Loucy (cell line): ENCODE results near the gene MATR3.
A peak's percentile ranks its signal among the peaks of the same experiment; 100 is the strongest.
"Not testable (repeated sequence)": the region's sequence is repeated elsewhere in the genome, so short reads cannot be mapped to it uniquely, and the experiment has no call there.

Source experiments
- H2AFZ ChIP-seq: fragments of 200-600 bp; sonication (generic); 2 replicates; pipeline ENCODE4 v1.6.0; 2016; ENCODE audit warnings: antibody characterized with exemption, mild to moderate bottlenecking, low read length, moderate library complexity
- H3F3A ChIP-seq: fragments of 200-600 bp; 2 replicates; pipeline ENCODE4 v1.6.0; 2016; ENCODE audit warnings: antibody characterized with exemption, low read depth, mild to moderate bottlenecking
- H3K27me3 ChIP-seq: fragments of 200-600 bp; sonication (generic); 2 replicates; pipeline ENCODE4 v1.6.1; 2014; ENCODE audit warnings: low read length, mild to moderate bottlenecking; ENCODE audit not compliant: insufficient read depth, poor library complexity, severe bottlenecking
- H3K36me3 ChIP-seq: fragments of 200-600 bp; sonication (generic); 2 replicates; pipeline ENCODE4 v1.6.1; 2016; ENCODE audit warnings: low read length; ENCODE audit not compliant: insufficient read depth
- H3K4me1 ChIP-seq: fragments of 200-600 bp; sonication (generic); 2 replicates; pipeline ENCODE4 v1.5.1; 2014; ENCODE audit warnings: low read length, mild to moderate bottlenecking; ENCODE audit not compliant: insufficient read depth, poor library complexity, severe bottlenecking
- H3K4me2 ChIP-seq: fragments of 200-600 bp; sonication (generic); 2 replicates; pipeline ENCODE4 v1.6.0; 2014; ENCODE audit warnings: antibody characterized with exemption, low read length, low read depth, mild to moderate bottlenecking; ENCODE audit not compliant: poor library complexity, severe bottlenecking
- H3K4me3 ChIP-seq: fragments of 200-600 bp; sonication (generic); 2 replicates; pipeline ENCODE4 v1.5.1; 2014; ENCODE audit warnings: low read length, mild to moderate bottlenecking, mixed read lengths; ENCODE audit not compliant: poor library complexity, severe bottlenecking
- H3K79me2 ChIP-seq: fragments of 200-600 bp; sonication (generic); 2 replicates; pipeline ENCODE4 v1.6.1; 2014; ENCODE audit warnings: low read length; ENCODE audit not compliant: insufficient read depth
- H3K9ac ChIP-seq: fragments of 200-600 bp; sonication (generic); 2 replicates; pipeline ENCODE4 v1.6.0; 2014; ENCODE audit warnings: mild to moderate bottlenecking, low read depth, low read length, moderate library complexity; ENCODE audit not compliant: poor library complexity, severe bottlenecking
- H3K9me2 ChIP-seq: fragments of 200-600 bp; sonication (generic); replicated peaks from 2 replicates; pipeline ENCODE4 v1.6.1; 2016; ENCODE audit warnings: low read depth, low read length, mixed read lengths
- H3K9me3 ChIP-seq: fragments of 200-600 bp; sonication (generic); 2 replicates; pipeline ENCODE4 v1.6.1; 2014; ENCODE audit warnings: mild to moderate bottlenecking, antibody characterized with exemption, low read length, low read depth; ENCODE audit not compliant: insufficient read depth
- H4K20me1 ChIP-seq: fragments of 200-600 bp; sonication (generic); 2 replicates; pipeline ENCODE4 v1.6.0; 2014; ENCODE audit warnings: antibody characterized with exemption, low read length, mild to moderate bottlenecking; ENCODE audit not compliant: insufficient read depth, poor library complexity, severe bottlenecking
- EZH2phosphoT487 ChIP-seq: fragments of 200-600 bp; IDR thresholded peaks from 2 replicates; pipeline ENCODE4 v1.6.1; 2018; ENCODE audit warnings: antibody characterized with exemption, mild to moderate bottlenecking, moderate library complexity, borderline replicate concordance
- TF ChIP-seq, protein P1 (sequence below): fragments of 200-600 bp; sonication (generic); conservative IDR thresholded peaks from 2 replicates; pipeline ENCODE4 v1.5.1; 2014; ENCODE audit warnings: mild to moderate bottlenecking, antibody characterized with exemption, low read length

The MATR3 gene

GRCh38 chr5:139268364-139269202 lies 25.0 kb upstream of the MATR3 start:
- Histone ChIP-seq H4K20me1 (peaks cover 7% of the 10 kb centered on the region), H3K9me2 (no peaks in the 10 kb centered on the region), H3K9ac (no peak overlapping the region), H2AFZ (no peak overlapping the region; the same call in 1 of the 2 replicates), H3K79me2 (no peaks in the 10 kb centered on the region), H3K27me3 (no peaks in the 10 kb centered on the region), H3K4me1 (peaks cover 32% of the 10 kb centered on the region), H3K4me2 (no peak overlapping the region), H3K36me3 (no peaks in the 10 kb centered on the region), H3K9me3 (no peaks in the 10 kb centered on the region), H3K4me3 (no peak overlapping the region), H3F3A (peaks cover 3% of the 10 kb centered on the region; the same call in 1 of the 2 replicates)
- TF ChIP-seq, protein P1, sequence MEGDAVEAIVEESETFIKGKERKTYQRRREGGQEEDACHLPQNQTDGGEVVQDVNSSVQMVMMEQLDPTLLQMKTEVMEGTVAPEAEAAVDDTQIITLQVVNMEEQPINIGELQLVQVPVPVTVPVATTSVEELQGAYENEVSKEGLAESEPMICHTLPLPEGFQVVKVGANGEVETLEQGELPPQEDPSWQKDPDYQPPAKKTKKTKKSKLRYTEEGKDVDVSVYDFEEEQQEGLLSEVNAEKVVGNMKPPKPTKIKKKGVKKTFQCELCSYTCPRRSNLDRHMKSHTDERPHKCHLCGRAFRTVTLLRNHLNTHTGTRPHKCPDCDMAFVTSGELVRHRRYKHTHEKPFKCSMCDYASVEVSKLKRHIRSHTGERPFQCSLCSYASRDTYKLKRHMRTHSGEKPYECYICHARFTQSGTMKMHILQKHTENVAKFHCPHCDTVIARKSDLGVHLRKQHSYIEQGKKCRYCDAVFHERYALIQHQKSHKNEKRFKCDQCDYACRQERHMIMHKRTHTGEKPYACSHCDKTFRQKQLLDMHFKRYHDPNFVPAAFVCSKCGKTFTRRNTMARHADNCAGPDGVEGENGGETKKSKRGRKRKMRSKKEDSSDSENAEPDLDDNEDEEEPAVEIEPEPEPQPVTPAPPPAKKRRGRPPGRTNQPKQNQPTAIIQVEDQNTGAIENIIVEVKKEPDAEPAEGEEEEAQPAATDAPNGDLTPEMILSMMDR = peak; percentile 44
- no peak for TF ChIP-seq EZH2phosphoT487

DNA sequence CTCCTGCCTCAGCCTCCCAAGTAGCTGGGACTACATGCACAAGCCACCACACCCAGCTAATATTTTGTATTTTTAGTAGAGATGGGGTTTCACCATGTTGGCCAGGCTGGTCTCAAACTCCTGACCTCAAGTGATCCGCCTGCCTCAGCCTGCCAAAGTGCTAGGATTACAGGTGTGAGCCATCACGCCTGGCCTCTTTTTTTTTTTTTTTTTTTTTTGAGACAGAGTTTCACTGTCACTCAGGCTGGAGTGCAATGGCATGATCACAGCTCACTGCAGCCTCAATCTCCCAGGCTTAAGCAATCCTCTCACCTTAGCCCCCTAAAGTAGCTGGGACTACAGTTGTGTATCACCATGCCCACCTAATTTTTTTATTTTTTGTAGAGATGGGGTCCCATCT lies 22.8 kb upstream of the MATR3 start:
- H4K20me1 ChIP-seq, H3K9me2 ChIP-seq, H3K36me3 ChIP-seq, H3K9ac ChIP-seq, H3K4me3 ChIP-seq, H3F3A ChIP-seq, H3K79me2 ChIP-seq, H3K9me3 ChIP-seq, H3K4me2 ChIP-seq, H3K27me3 ChIP-seq, H2AFZ ChIP-seq: not testable (repeated sequence)
- H3K4me1 ChIP-seq = peaks cover 37% of the 10 kb centered on the region

- peak overlapping the region; percentile 83 for H3K4me3 ChIP-seq
- peak overlapping the region; percentile 87 for H3K4me2 ChIP-seq
- no peaks in the 10 kb centered on the region for H3K27me3 ChIP-seq
- no peaks in the 10 kb centered on the region for H3K36me3 ChIP-seq
- H3K79me2 ChIP-seq = peaks cover 8% of the 10 kb centered on the region; the same call in 1 of the 2 replicates
- no peaks in the 10 kb centered on the region for H3K9me2 ChIP-seq
- peaks cover 3% of the 10 kb centered on the region; the same call in 1 of the 2 replicates for H3F3A ChIP-seq
- H3K4me1 ChIP-seq = peaks cover 37% of the 10 kb centered on the region
- no peak for TF ChIP-seq EZH2phosphoT487
- TF ChIP-seq, protein P1 = no peak
- no peak overlapping the region for H3K9ac ChIP-seq
- no peaks in the 10 kb centered on the region for H3K9me3 ChIP-seq
- H4K20me1 ChIP-seq = peaks cover 7% of the 10 kb centered on the region
- H2AFZ ChIP-seq = no peak overlapping the region
These were observed 22.1 kb upstream of the MATR3 start for GRCh38 chr5:139271201-139272027.
